ENCODE results near the gene USP17L28.
"Not testable (repeated sequence)": the region's sequence is repeated elsewhere in the genome, so short reads cannot be mapped to it uniquely, and the experiment has no call there.

Gene USP17L28

GRCh38 chr4:9381012-9381534 is 32.4 kb downstream of the USP17L28 start:
- no CpG with 5 or more reads among the region's 36 CpGs for WGBS (ENCODE audit: insufficient coverage, insufficient read length)
- not testable (repeated sequence) for H3K36me3 ChIP-seq (ENCODE audit: control insufficient read depth, insufficient read depth, low read length); H3K27ac ChIP-seq (ENCODE audit: low read length); DNase-seq (ENCODE audit: low read depth, low spot score); H3K9me3 ChIP-seq (ENCODE audit: control insufficient read depth, insufficient read depth, low read length); H3K4me1 ChIP-seq (ENCODE audit: control insufficient read depth, insufficient read depth, low read length); H3K27me3 ChIP-seq (ENCODE audit: control insufficient read depth, insufficient read depth, low read length); H3K4me3 ChIP-seq (ENCODE audit: low read length)

GRCh38 chr4:9384126-9384525 is 35.4 kb downstream of the USP17L28 start:
- no peaks in the 10 kb centered on the region for H3K4me1 ChIP-seq (ENCODE audit: control insufficient read depth, insufficient read depth, low read length)

DNA sequence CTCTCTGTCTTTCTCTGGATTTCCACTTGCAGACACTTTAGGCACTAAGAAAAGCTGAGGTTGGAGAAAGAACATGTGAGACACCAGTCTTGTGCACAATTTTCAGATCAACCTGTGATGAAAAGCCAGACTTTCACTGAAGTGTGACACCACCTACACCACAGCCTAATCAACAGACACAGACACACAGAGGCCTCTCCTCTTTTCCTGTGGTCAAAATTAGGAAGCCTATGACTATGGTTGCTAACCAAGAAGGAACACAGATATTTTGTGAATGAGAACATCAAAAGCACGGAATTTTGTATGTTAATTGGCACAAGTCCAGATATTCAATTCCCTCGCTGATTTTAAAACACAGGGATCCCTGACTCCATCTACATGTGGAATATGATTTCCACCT is 40.3 kb downstream of the USP17L28 start:
- H3K4me3 ChIP-seq (ENCODE audit: low read length); DNase-seq (ENCODE audit: low read depth, low spot score); H3K9me3 ChIP-seq (ENCODE audit: control insufficient read depth, insufficient read depth, low read length); H3K36me3 ChIP-seq (ENCODE audit: control insufficient read depth, insufficient read depth, low read length); H3K27ac ChIP-seq (ENCODE audit: low read length); H3K4me1 ChIP-seq (ENCODE audit: control insufficient read depth, insufficient read depth, low read length); H3K27me3 ChIP-seq (ENCODE audit: control insufficient read depth, insufficient read depth, low read length): not testable (repeated sequence)
- WGBS (ENCODE audit: insufficient coverage, insufficient read length): no CpG with 5 or more reads among the region's 2 CpGs

More at GRCh38 chr4:9384126-9384525, 35.4 kb downstream of the USP17L28 start:
- H3K9me3 ChIP-seq (ENCODE audit: control insufficient read depth, insufficient read depth, low read length): no peaks in the 10 kb centered on the region
- no peaks in the 10 kb centered on the region for H3K27me3 ChIP-seq (ENCODE audit: control insufficient read depth, insufficient read depth, low read length)
- no peak overlapping the region for H3K4me3 ChIP-seq (ENCODE audit: low read length)
- no peak for DNase-seq (ENCODE audit: low read depth, low spot score)
- no CpG with 5 or more reads among the region's 1 CpG for WGBS (ENCODE audit: insufficient coverage, insufficient read length)
- H3K36me3 ChIP-seq (ENCODE audit: control insufficient read depth, insufficient read depth, low read length): no peaks in the 10 kb centered on the region
- no peak overlapping the region for H3K27ac ChIP-seq (ENCODE audit: low read length)
